Measurements from ENCODE around the gene CFAP161. TPM values are rescaled to one million over a fixed set of nuclear protein-coding genes. Genes with fewer than 3 reads are reported as not detected.
"Not testable (repeated sequence)": the region's sequence is repeated elsewhere in the genome, so short reads cannot be mapped to it uniquely, and the experiment has no call there.

The CFAP161 gene
- total and polyA plus RNA-seq, 12 donors = 0.10 to 0.50 (median 0.37) TPM; not detected in 8

DNA sequence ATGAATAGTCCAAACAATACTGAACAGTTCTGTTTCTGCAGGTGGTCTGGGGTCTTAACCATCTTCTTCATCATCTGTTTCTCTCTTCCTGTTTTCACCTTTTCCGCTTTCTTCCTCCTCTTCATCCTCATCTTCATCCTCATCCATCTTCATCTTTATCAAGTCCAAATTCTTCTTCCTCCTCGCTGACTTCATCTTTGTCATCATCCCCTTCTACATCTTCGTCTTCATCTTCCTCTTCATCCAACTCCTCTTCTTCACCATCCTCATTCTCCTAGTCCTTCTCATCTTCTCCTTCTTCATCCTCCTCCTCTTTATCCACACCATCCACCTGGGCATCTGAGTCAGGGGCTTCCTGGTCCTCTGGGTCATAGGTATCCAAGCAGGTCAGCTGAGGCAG, 16.5 kb upstream of the CFAP161 start:
- no peak overlapping the region for H3K27ac ChIP-seq
- H3K36me3 ChIP-seq (replicated peaks in 1 of 2) = no peaks in the 10 kb centered on the region
- H3K4me1 ChIP-seq (replicated peaks in 1 of 2) = no peaks in the 10 kb centered on the region
- no peak overlapping the region for H3K4me3 ChIP-seq
- H3K9me3 ChIP-seq (replicated peaks in 1 of 3) = no peaks in the 10 kb centered on the region
- TF ChIP-seq, protein P1, sequence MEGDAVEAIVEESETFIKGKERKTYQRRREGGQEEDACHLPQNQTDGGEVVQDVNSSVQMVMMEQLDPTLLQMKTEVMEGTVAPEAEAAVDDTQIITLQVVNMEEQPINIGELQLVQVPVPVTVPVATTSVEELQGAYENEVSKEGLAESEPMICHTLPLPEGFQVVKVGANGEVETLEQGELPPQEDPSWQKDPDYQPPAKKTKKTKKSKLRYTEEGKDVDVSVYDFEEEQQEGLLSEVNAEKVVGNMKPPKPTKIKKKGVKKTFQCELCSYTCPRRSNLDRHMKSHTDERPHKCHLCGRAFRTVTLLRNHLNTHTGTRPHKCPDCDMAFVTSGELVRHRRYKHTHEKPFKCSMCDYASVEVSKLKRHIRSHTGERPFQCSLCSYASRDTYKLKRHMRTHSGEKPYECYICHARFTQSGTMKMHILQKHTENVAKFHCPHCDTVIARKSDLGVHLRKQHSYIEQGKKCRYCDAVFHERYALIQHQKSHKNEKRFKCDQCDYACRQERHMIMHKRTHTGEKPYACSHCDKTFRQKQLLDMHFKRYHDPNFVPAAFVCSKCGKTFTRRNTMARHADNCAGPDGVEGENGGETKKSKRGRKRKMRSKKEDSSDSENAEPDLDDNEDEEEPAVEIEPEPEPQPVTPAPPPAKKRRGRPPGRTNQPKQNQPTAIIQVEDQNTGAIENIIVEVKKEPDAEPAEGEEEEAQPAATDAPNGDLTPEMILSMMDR (IDR thresholded peaks at IDR 0.05) = no peak
- no peak for TF ChIP-seq POLR2A (IDR thresholded peaks at IDR 0.05)
- 68 to 96% (median 79%) methylated on average over 3 of the region's 3 CpGs for WGBS, 4 donors
- intact Hi-C loops (cut with DNase I) = no loop called here
- peaks cover 16% of the 10 kb centered on the region for H3K27me3 ChIP-seq
- no peak for DNase-seq

DNA sequence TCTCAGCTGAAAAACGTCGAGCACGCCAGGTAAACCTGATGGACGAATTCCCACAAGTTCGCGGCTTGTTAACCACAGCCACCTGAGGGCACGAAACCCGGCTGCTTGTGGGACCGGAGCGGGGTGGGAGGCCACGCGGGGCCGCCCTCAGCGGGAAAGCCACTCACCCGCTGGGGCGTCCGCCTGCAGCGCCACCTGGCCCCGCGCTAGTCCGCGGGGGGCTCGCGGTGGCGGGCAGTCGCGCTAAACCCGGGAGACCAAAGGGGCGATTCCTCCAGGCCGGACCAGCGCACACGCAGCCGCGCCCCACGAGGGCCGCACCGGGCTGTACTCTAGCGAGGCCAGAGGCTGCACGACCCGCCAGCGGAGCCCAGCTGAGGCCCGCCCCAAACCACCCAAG, 15.7 kb upstream of the CFAP161 start:
- 22 to 36% (median 30%) methylated on average over 31 to 42 of the region's 42 CpGs for WGBS, 4 donors
- TF ChIP-seq POLR2A (IDR thresholded peaks at IDR 0.05) = no peak
- TF ChIP-seq, protein P1 (IDR thresholded peaks at IDR 0.05) = no peak
- H3K27me3 ChIP-seq = peaks cover 16% of the 10 kb centered on the region
- H3K4me1 ChIP-seq (replicated peaks in 1 of 2) = no peaks in the 10 kb centered on the region
- no peaks in the 10 kb centered on the region for H3K36me3 ChIP-seq (replicated peaks in 1 of 2)
- intact Hi-C loops (cut with DNase I) = no loop called here
- no peaks in the 10 kb centered on the region for H3K9me3 ChIP-seq (replicated peaks in 1 of 3)
- DNase-seq = no peak
- H3K4me3 ChIP-seq = no peak overlapping the region
- no peak overlapping the region for H3K27ac ChIP-seq

DNA sequence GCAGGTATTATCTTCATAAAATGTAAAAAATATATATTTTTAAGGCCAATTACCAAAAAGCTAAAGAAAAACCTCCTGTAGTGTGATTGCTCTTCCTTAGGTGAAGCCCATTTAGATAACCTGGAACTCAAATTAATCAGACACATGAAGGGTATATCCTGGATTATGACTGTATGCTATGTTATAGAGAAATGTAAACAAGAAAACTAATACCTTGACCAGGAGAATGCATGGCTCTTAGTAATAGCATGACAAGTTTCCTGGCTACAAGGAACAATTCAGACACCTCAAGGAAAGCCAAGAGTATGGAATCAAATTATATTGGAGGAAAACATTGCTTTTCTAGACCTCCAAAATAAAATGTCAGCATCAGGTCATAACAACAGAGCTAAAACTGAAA, 14.0 kb upstream of the CFAP161 start:
- no peak overlapping the region for H3K27ac ChIP-seq
- TF ChIP-seq, protein P1 (IDR thresholded peaks at IDR 0.05) = no peak
- no peak for TF ChIP-seq POLR2A (IDR thresholded peaks at IDR 0.05)
- H3K27me3 ChIP-seq = peaks cover 16% of the 10 kb centered on the region
- DNase-seq = no peak
- intact Hi-C loops (cut with DNase I) = no loop called here
- H3K4me1 ChIP-seq (replicated peaks in 1 of 2) = no peaks in the 10 kb centered on the region
- no peaks in the 10 kb centered on the region for H3K36me3 ChIP-seq (replicated peaks in 1 of 2)
- no peaks in the 10 kb centered on the region for H3K9me3 ChIP-seq (replicated peaks in 1 of 3)
- H3K4me3 ChIP-seq = no peak overlapping the region

DNA sequence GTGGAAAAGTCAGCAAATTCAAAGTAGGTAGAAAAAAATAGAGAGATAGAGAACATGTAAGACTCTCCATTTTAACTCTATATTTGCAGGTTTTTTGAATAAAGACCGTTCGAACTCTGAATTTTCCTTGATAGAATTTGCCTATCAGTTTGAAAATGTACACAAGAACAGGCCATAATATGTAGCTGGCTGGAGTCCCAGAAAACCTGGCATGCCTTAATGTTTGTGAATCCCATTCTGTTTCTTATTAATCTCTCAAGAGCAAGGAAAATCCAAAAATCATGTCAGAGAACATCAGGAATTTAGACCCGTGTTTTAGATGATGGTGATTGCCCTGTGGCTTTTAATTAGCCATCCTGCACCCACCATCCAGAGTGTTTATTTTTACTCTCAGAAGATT, 7.2 kb upstream of the CFAP161 start:
- no peaks in the 10 kb centered on the region for H3K9me3 ChIP-seq (replicated peaks in 1 of 3)
- WGBS, 4 donors = 73 to 78% (median 75%) methylated on average over 3 of the region's 3 CpGs
- no peaks in the 10 kb centered on the region for H3K4me1 ChIP-seq (replicated peaks in 1 of 2)
- no peak for DNase-seq
- intact Hi-C loops (cut with DNase I) = no loop called here
- no peak overlapping the region for H3K27ac ChIP-seq
- no peaks in the 10 kb centered on the region for H3K36me3 ChIP-seq (replicated peaks in 1 of 2)
- H3K27me3 ChIP-seq = peaks cover 20% of the 10 kb centered on the region
- TF ChIP-seq POLR2A (IDR thresholded peaks at IDR 0.05) = no peak
- TF ChIP-seq, protein P1 (IDR thresholded peaks at IDR 0.05) = no peak
- H3K4me3 ChIP-seq = no peak overlapping the region

DNA sequence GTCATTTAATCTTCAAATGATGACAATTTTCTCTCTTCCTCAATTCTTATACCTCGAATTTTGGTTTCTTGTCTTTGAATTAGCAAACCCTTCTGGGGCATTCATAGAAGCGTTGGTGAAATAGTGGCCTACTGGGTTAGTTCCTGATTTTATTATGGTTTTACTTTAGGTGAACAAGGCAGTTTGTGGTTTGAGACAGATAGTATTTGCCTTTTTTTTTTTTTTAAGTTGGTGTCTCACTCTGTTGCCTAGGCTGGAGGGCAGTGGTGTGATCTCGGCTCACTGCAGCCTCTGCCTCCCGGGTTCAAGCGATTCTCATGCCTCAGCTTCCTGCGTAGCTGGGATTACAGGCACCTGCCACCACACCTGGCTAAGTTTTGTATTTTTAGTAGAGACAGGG, 7.4 kb downstream of the CFAP161 start:
- H3K27me3 ChIP-seq; H3K27ac ChIP-seq; intact Hi-C loops (cut with DNase I); H3K4me1 ChIP-seq (replicated peaks in 1 of 2); H3K4me3 ChIP-seq; H3K9me3 ChIP-seq (replicated peaks in 1 of 3); H3K36me3 ChIP-seq (replicated peaks in 1 of 2); DNase-seq: not testable (repeated sequence)
- 73 to 87% (median 77%) methylated on average over 6 of the region's 6 CpGs for WGBS, 4 donors
